ENCODE results near the gene RPL32.
"Not testable (repeated sequence)": the region's sequence is repeated elsewhere in the genome, so short reads cannot be mapped to it uniquely, and the experiment has no call there.

Gene RPL32

GRCh38 chr3:12808587-12808986 is 32.8 kb downstream of the RPL32 start:
- DNase-seq (ENCODE audit: low spot score) = no peak

- DNase-seq (ENCODE audit: low spot score) = no peak
Measured at GRCh38 chr3:12807601-12808359, 33.6 kb downstream of the RPL32 start.

- DNase-seq (ENCODE audit: low spot score) = no peak
Measured at GRCh38 chr3:12807066-12807465, 34.3 kb downstream of the RPL32 start.

GRCh38 chr3:12803371-12803770 is 38.0 kb downstream of the RPL32 start:
- DNase-seq (ENCODE audit: low spot score) = no peak

- DNase-seq (ENCODE audit: low spot score) = no peak
Measured at GRCh38 chr3:12799525-12800440, 41.6 kb downstream of the RPL32 start.

GRCh38 chr3:12798559-12799179 is 42.7 kb downstream of the RPL32 start:
- DNase-seq (ENCODE audit: low spot score) = no peak

- DNase-seq (ENCODE audit: low spot score) = no peak
Measured at GRCh38 chr3:12797892-12798558, 43.3 kb downstream of the RPL32 start.

- DNase-seq (ENCODE audit: low spot score) = no peak
Measured at GRCh38 chr3:12797124-12797891, 44.1 kb downstream of the RPL32 start.

- DNase-seq (ENCODE audit: low spot score) = peak; percentile 78
Measured at GRCh38 chr3:12796171-12797123, 44.9 kb downstream of the RPL32 start, which contains the start of gene CAND2. CAND2 (plus strand) TSS chr3:12796680; CDS start chr3:12796721, 41 bp downstream.

- DNase-seq (ENCODE audit: low spot score) = no peak
Measured at GRCh38 chr3:12793701-12794100, 47.7 kb downstream of the RPL32 start.

- DNase-seq (ENCODE audit: low spot score) = no peak
Measured at GRCh38 chr3:12791430-12791829, 49.9 kb downstream of the RPL32 start.

GRCh38 chr3:12787967-12788690 is 53.2 kb downstream of the RPL32 start:
- not testable (repeated sequence) for DNase-seq (ENCODE audit: low spot score)

GRCh38 chr3:12787346-12787745 is 54.0 kb downstream of the RPL32 start:
- DNase-seq (ENCODE audit: low spot score) = not testable (repeated sequence)

GRCh38 chr3:12785096-12785495 is 56.3 kb downstream of the RPL32 start:
- DNase-seq (ENCODE audit: low spot score) = no peak

Data from AG20443 (cell line).